Renal cortex interstitium (tissue), 15 donors: Measurements from ENCODE around the gene RIC3. TPM values are rescaled to one million over a fixed set of nuclear protein-coding genes. Genes with fewer than 3 reads are reported as not detected.

ENCODE experiments used
- DNase-seq, 11 donors: peaks; one replicate each; pipeline ENCODE4 v3.0.0-alpha.2; 2013; ENCODE audit warnings: low read depth in 9 of 11, low spot score in 4 of 11; ENCODE audit errors: extremely low read depth in 1 of 11
- long read RNA-seq, 16 experiments: transcript quantifications; one replicate each; lab custom pipeline, GENCODE V29; 2026
- polyA plus RNA-seq, 3 donors: library from polyadenylated mRNA; unstranded; fragments of 120-200 nt; gene quantifications; one replicate each; pipeline ENCODE4 v1.2.1, GENCODE V29; 2013; ENCODE audit not compliant: insufficient read length in 3 of 3

Gene RIC3
- 10 to 100 TPM; 10.2 to 23.0 (median 12.1) TPM for polyA plus RNA-seq
- long read RNA-seq, donor 1, partial matches to known transcripts, result 0 of 2 reads
- long read RNA-seq, donor 1, other reads (novel, unspliced or antisense), result 0 of 2 reads
- long read RNA-seq, donor 2, result 0 reads
- long read RNA-seq, donor 3, partial matches to known transcripts, result 0 of 1 reads
- long read RNA-seq, donor 3, other reads (novel, unspliced or antisense), result 0 of 1 reads
- long read RNA-seq, donor 4, partial matches to known transcripts, result 0 of 2 reads
- long read RNA-seq, donor 4, other reads (novel, unspliced or antisense), result 0 of 2 reads
- long read RNA-seq, donor 5, result 0 reads
- long read RNA-seq, donor 6, transcript RIC3-204 (2 exons, 1,300 nt), result major isoform, 5 of 5 reads
- long read RNA-seq, donor 6, partial matches to known transcripts, result 0 of 5 reads
- long read RNA-seq, donor 6, other reads (novel, unspliced or antisense), result 0 of 5 reads
- long read RNA-seq, donor 7, partial matches to known transcripts, result 0 of 4 reads
- long read RNA-seq, donor 7, other reads (novel, unspliced or antisense), result 0 of 4 reads
- long read RNA-seq, donor 8, transcript RIC3-204 (2 exons, 1,300 nt), result major isoform, 6 of 8 reads
- long read RNA-seq, donor 8, partial matches to known transcripts, result 0 of 8 reads
- long read RNA-seq, donor 8, other reads (novel, unspliced or antisense), result 0 of 8 reads
- long read RNA-seq, donor 9, result 0 reads
- long read RNA-seq, donor 10, result 0 reads
- long read RNA-seq, donor 11, partial matches to known transcripts, result 0 of 1 reads
- long read RNA-seq, donor 11, other reads (novel, unspliced or antisense), result 0 of 1 reads
- long read RNA-seq, donor 12, partial matches to known transcripts, result 0 of 2 reads
- long read RNA-seq, donor 12, other reads (novel, unspliced or antisense), result 0 of 2 reads
- long read RNA-seq, donor 13, result 0 reads
- long read RNA-seq, donor 14, partial matches to known transcripts, result 0 of 1 reads
- long read RNA-seq, donor 14, other reads (novel, unspliced or antisense), result 0 of 1 reads
- long read RNA-seq, donor 15, result 0 reads
- long read RNA-seq, donor 16, partial matches to known transcripts, result 0 of 3 reads
- long read RNA-seq, donor 16, other reads (novel, unspliced or antisense), result 0 of 3 reads

GRCh38 chr11:8168485-8169257 lies at the start of gene RIC3:
RIC3 (minus strand) TSS chr11:8169025; CDS start chr11:8168989, 36 bp downstream.
- peak in 4 of 11 donors; percentile 2 to 15 (median 8) for DNase-seq

GRCh38 chr11:8218409-8218808 lies 49.6 kb upstream of the RIC3 start:
- DNase-seq, result no peak

GRCh38 chr11:8217926-8218325 lies 49.1 kb upstream of the RIC3 start:
- DNase-seq, result no peak

GRCh38 chr11:8217136-8217535 lies 48.3 kb upstream of the RIC3 start:
- DNase-seq, result no peak

- DNase-seq, result no peak
Measured at GRCh38 chr11:8213376-8213775, 44.6 kb upstream of the RIC3 start.

GRCh38 chr11:8209208-8209807 lies 40.5 kb upstream of the RIC3 start:
- no peak for DNase-seq

GRCh38 chr11:8207080-8208000 lies 38.5 kb upstream of the RIC3 start:
- no peak for DNase-seq

- DNase-seq, result peak in 1 of 11 donors; percentile 20
Measured at GRCh38 chr11:8206251-8207079, 37.6 kb upstream of the RIC3 start.

GRCh38 chr11:8205566-8205965 lies 36.7 kb upstream of the RIC3 start:
- DNase-seq, result no peak

- DNase-seq, result no peak
Measured at GRCh38 chr11:8204596-8204995, 35.8 kb upstream of the RIC3 start.

GRCh38 chr11:8204025-8204424 lies 35.2 kb upstream of the RIC3 start:
- no peak for DNase-seq

- DNase-seq, result no peak
Measured at GRCh38 chr11:8203414-8203715, 34.5 kb upstream of the RIC3 start.

- DNase-seq, result no peak
Measured at GRCh38 chr11:8202516-8203413, 33.9 kb upstream of the RIC3 start.

- no peak for DNase-seq
Measured at GRCh38 chr11:8201644-8202365, 33.0 kb upstream of the RIC3 start.

GRCh38 chr11:8199676-8200075 lies 30.9 kb upstream of the RIC3 start:
- DNase-seq, result no peak
